Endothelial cell of hepatic sinusoid (primary cell): ENCODE results near the gene SELENOK.
"Not testable (repeated sequence)": the region's sequence is repeated elsewhere in the genome, so short reads cannot be mapped to it uniquely, and the experiment has no call there.

Experiments used
- in situ Hi-C: cut with HindIII; loops from 2 replicates; pipeline ENCODE4 v1.10.0; 2017; ENCODE audit warnings: low sequenced_read_pairs

The SELENOK gene

DNA sequence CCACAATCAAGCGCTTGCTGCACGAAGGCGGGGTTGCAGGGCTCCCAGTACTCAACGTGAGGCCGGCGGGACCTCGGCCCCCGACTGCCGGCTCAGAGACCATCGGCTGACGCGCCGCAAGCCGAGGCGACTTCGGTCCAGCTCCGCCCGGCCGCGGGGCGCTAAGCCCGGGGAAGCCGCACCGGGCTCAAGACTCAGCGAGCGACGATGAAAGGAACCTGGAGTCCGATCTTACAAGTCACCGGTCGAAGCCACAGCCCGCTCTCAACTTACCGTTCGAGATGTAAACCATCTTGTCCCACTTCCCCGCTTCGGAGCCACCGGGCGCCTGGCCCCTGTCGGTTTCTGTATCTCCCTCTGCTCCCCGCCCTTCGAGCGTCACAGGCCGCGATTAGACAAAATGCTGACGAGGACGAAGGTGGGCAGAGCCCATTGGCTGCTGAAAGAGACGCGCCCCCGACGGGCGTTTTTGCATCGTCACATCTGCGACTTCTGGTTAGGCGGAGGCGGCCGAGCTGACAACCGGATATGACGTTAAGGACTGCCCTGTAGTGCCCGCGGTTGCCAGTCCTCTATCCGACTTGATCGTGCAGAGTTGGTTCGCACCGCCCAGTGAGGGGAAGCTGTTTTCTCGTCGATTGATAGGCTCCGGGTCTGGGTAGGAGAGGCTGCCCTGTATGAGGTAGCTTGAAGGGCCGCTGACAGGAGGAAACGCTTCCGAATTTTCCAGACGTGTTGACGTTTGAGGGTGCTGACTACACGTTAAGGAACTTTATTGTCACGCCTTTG lies at the start of gene SELENOK:
Gene SELENOK, minus strand, starts transcription at position 363 of the 789 bp plus-strand sequence.
- in situ Hi-C loops: no loop called here

DNA sequence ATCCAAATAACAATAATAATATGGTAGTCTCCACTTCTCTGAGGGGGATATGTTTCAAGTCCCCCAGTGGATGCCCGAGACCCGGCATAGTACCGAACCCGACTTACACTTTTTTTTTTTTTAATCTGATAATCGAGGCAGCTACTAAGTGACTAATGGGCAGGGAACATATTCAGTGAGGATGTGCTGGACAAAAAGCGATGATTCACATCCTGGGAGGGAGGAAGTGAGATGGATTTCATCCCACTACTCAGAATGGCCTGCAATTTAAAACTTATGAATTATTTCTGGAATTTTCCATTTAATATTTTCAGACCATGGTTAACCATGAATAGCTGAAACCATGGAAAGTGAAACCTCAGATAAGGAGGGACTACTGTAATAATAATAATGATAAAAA lies 49.5 kb upstream of the SELENOK start:
- in situ Hi-C loops: no loop called here

DNA sequence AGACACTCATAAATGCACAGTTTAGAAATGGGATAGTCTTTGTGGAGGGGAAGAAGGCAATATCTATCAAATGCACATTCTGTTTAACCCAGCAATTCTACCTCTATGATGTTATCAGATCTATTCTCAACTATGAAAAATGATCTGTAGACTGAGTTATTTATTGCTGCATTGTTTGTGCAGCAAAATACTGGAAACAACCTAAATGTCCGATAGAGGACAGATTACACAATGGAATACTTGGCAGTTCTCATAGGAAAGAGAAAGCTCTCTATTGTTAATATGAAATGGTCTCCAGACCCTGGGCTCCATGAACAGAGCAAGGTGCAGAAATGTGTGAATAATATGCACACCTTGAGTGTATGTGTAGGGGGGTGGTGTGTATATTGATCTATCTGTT lies 49.0 kb upstream of the SELENOK start:
- in situ Hi-C loops: no loop called here

DNA sequence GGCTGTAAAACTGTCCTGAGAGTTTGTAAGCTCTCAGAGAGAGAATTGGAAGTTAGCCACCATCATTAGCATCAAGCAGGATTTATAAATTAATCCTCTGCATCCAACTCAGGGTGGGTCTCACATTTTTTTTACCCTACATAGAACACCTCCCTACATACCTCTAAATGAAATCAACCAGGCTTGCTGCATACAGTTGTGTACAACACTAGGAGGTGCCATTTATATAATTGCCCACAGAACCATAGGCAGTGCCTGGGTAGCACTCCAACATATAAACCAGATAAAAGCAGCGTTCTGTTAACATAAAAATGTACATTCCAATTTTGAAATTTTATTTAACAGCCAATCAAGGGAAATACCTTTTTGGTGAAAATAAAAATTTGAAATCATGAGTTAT lies 48.2 kb upstream of the SELENOK start:
- in situ Hi-C loops: no loop called here

GRCh38 chr3:53939086-53939582 lies 47.5 kb upstream of the SELENOK start:
- in situ Hi-C loops: no loop called here

DNA sequence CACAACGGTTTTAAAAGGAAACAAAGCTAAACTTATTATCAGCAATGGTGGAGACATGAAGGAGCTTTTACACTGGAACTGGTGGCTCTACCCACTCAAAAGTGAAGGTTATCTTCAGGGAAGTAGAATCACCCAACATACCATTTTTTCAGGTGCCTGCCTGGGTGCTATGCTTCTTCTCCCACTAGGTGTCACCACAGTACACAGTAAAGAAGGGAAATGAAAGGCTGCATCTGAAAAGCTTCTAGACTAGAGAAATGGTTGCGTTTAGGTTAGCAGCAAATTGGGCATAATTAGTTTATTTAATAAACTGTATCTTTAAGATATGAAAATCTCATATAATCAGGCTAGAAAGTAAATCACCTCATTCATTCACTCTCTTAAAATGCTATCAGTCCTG lies 47.0 kb upstream of the SELENOK start:
- in situ Hi-C loops: no loop called here

GRCh38 chr3:53936347-53936746 lies 44.7 kb upstream of the SELENOK start:
- in situ Hi-C loops: no loop called here

GRCh38 chr3:53935283-53935901 lies 43.7 kb upstream of the SELENOK start:
- in situ Hi-C loops: no loop called here

- in situ Hi-C loops: not testable (repeated sequence)
Measured at GRCh38 chr3:53927208-53927872, 35.7 kb upstream of the SELENOK start.

- in situ Hi-C loops: no loop called here
Measured at GRCh38 chr3:53921296-53921695, 29.6 kb upstream of the SELENOK start.

DNA sequence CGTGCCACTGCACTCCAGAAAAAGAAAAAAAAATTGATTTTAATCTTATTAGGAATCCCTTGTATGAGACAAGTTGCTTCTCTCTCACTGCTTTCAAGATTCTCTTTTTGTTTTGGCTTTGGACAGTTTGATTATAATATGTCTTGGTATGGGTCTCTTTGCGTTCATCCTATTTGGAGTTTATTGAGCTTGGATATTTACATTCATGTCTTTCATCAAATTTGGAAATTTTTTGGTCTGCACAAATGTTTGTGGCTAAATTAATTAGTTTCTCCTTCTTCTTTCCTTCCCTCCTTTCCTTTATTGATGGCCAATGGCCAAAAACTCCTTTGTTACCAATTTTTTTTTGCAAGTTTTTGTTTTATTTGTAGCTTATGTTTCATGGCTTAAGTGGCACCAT lies 28.1 kb upstream of the SELENOK start:
- in situ Hi-C loops: no loop called here

- in situ Hi-C loops: no loop called here
Measured at GRCh38 chr3:53913401-53913800, 21.7 kb upstream of the SELENOK start.

DNA sequence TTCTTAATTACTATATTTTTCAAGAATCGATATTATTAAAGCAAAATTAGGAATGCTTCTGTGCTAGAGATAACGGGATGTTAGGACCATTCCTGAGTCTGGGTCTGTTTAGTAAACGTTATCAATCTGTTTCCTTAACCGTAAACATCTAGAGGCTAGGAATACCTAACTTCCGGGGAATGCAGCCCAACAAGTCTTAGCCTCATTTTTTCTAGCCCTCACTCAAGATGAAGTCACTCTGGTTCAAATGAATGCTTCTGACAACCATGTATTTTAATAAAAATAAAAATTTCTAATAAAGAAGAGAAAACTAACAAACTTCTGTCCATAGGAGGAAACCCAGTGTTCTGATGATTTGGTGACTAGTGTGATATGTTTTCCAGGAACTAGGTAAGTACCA lies 11.1 kb upstream of the SELENOK start:
- in situ Hi-C loops: no loop called here

DNA sequence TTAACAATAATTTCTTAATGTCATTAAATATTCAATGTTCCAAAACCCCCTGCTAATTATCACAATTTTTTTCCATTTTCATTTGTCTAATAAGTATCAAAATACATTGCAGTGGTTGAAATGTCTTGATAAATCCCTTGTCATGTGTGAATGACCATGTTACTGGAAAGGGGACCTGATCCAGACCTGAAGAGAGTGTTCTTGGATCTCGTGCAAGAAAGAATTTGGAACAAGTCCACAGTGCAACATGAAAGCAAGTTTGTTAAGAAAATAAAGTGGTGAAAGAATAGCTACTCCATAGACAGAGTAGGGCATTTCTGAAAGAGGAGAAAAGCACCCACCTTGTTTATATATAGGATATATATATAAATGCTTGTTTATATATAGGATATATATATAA lies 10.4 kb upstream of the SELENOK start:
- in situ Hi-C loops: no loop called here

DNA sequence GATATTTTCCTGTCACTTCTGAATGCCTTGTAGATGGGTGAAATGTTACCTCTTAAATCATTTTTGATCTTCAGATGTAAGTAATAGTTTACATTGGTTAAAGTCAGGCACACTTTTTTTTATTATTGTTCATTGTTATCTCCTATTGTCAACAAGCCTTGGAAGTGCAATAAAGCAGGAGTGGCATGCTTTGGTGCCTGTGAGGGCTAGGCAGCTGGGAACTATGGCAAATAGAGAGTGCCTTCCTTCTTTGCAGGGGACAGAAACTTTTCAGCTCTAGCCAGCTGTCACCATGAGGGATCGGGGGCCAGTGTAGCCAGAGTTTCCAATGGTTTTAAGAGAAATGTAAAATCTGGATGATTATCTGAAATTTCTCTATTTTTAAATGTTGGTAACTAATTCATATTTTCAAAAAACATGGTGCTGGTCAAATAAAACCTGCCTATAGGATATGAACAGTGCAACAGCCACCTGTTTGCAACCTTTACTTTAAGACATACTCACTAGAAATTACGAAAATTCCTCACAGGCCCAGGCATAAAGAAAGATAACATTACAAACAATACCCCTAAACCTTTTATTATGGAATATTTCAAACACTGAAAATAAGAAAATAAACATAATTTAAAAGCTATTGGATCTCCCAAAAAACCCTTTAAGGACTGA lies 9.1 kb upstream of the SELENOK start:
- in situ Hi-C loops: no loop called here

DNA sequence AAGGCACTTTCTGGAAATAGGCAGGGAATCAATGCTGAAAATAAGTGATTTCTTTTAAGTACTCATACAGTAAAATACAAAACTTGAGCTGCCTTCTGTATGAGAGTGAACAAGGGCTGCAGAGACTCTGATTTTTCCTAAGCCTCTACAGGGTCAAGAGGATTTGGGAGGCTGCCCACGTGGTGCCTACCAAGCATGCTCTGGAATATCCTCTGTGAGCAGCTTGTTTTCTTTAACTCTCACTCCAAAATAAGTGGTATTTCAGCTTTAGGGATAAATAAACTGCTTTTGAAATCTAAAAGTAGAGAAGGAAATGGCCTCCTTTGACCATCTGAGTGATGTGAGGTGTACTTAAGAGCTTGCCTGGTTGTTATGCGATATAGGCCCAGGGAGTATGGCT lies 8.1 kb upstream of the SELENOK start:
- in situ Hi-C loops: no loop called here

GRCh38 chr3:53892286-53892637 lies 603 bp upstream of the SELENOK start:
- in situ Hi-C loops: no loop called here

- in situ Hi-C loops: no loop called here
Measured at GRCh38 chr3:53890726-53891475, 758 bp downstream of the SELENOK start.

GRCh38 chr3:53888232-53888631 lies 3.4 kb downstream of the SELENOK start:
- in situ Hi-C loops: no loop called here

- in situ Hi-C loops: no loop called here
Measured at GRCh38 chr3:53887446-53887845, 4.2 kb downstream of the SELENOK start.

DNA sequence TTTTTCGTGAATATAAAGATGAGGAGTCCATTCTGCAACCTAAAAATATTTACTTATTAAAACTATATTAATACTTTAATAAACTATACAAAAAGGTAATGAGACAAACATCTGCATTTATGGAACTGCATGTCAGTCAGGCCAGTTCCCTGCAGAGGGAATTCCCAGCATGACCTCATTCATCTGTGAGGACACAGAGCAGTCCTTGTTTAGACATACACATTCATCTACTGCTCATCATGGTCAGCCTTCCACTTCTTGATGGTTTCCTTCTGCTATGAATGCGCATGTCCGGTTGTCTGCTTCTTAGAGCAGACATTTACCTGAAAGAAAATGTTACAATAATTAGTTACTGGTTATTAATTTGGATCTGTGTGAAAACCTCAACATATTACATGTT lies 6.4 kb downstream of the SELENOK start:
- in situ Hi-C loops: no loop called here
